ENCODE results near the gene IL12RB2.

IL12RB2 gene, protein sequence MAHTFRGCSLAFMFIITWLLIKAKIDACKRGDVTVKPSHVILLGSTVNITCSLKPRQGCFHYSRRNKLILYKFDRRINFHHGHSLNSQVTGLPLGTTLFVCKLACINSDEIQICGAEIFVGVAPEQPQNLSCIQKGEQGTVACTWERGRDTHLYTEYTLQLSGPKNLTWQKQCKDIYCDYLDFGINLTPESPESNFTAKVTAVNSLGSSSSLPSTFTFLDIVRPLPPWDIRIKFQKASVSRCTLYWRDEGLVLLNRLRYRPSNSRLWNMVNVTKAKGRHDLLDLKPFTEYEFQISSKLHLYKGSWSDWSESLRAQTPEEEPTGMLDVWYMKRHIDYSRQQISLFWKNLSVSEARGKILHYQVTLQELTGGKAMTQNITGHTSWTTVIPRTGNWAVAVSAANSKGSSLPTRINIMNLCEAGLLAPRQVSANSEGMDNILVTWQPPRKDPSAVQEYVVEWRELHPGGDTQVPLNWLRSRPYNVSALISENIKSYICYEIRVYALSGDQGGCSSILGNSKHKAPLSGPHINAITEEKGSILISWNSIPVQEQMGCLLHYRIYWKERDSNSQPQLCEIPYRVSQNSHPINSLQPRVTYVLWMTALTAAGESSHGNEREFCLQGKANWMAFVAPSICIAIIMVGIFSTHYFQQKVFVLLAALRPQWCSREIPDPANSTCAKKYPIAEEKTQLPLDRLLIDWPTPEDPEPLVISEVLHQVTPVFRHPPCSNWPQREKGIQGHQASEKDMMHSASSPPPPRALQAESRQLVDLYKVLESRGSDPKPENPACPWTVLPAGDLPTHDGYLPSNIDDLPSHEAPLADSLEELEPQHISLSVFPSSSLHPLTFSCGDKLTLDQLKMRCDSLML

DNA sequence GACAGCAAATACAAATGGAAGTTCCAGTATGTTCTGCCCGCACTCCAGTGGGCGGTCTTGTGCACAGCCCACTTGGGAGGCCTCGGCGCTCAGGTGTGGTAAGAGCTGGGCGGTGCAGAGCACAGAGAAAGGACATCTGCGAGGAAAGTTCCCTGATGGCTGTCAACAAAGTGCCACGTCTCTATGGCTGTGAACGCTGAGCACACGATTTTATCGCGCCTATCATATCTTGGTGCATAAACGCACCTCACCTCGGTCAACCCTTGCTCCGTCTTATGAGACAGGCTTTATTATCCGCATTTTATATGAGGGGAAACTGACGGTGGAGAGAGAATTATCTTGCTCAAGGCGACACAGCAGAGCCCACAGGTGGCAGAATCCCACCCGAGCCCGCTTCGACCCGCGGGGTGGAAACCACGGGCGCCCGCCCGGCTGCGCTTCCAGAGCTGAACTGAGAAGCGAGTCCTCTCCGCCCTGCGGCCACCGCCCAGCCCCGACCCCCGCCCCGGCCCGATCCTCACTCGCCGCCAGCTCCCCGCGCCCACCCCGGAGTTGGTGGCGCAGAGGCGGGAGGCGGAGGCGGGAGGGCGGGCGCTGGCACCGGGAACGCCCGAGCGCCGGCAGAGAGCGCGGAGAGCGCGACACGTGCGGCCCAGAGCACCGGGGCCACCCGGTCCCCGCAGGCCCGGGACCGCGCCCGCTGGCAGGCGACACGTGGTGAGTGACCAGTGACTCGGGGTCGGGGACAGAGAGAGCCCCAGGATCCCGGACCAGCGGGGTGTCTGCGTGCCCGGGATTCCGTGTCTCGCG, at the start of gene IL12RB2:
Gene IL12RB2 (plus strand): TSS at position 623 of the 810 bp plus-strand sequence. CDS start 12,496 bp downstream, outside the sequence.
- DNase-seq = no peak

DNA sequence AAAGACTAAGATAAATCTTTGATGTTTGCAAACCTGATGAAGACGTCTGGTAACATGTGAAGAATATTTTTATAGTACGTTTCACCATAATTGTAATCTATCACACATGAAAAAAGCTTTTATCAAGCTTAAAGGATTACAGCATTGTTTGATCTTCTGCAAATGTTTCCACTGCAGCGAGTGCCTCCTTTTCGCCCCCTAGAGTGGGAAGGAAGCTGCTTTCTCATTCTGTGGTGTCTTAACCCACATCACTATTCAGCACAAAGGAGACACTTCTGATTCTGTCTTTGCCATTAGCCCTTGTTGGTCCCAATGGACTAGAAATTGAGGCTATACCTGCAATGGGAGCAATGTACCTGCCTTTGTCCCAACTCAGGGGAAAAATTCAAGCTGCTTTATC, 46.0 kb upstream of the IL12RB2 start:
- no peak for DNase-seq

DNA sequence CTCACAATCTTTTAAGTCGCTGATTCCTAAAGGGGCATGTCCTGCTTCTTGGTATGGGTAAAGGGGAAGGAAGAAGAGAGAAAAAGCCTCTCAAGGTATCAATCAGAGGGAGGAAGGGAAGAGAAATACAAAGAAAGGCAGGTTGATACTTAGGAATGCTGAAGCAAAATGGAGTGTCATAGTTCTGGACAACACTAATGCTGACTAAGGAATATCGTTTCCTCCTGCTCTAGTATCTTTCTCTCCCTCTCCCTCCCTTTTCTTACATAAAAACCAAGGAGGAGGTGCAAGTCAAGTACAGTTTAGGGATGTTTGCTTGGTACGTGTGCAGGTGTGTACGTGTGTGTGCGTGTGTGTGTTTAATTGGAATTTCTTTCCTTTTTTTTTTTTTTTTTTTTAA, 44.9 kb upstream of the IL12RB2 start:
- no peak for DNase-seq

DNA sequence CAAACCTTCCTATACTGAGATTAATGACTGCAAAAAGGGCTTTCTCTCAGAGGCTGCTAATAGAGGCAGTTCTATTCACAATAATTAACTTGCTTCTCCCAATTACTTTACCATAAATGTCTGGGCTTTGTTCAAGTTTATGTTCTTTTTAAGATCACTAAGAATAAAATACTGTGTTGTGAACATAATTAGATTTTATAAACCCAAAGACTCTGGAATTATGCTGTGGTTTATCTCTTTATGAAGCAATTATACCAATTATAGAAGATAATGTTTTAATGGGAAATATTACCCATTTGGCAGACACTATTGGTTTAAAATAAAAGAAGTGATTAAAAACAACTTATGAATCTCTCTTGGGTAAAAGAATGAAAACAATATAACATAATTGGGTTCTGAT, 43.5 kb upstream of the IL12RB2 start:
- DNase-seq = no peak

DNA sequence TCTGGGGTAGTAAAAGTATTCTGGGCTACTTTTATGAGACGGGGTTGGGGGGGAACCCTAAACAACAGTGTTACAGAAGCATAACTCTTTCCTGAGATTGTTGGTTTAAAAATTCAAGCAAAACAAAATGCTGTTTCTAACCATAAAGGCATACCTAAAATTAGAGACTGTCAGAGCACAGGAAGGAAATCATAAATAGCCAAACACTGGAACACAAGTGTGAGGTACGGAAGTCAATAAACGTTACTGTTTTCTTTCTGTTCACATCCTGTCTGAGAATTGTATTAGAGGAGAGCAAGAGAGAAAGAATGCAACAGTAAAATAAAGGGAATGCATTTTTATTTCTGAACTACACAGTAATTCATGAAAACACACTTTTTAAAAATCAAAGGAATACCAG, 42.8 kb upstream of the IL12RB2 start:
- DNase-seq = no peak

DNA sequence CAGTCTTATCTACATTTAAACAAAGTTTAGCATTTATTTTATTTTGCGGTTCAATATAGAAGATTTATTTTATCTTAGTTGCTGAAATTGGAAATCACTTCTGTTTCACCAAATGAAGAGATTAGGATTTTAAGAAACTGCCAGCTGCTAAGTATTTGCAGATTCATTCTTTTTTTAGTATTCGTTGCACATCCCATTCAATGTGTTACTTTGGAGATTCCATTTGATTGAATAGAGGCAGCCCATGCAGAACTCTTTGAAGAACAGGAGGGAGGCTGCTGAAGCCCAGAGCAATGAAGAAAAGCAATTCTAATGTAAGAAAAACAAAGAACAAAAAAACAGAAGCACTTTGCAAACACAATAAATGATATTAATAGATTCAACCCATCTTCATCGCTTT, 38.6 kb upstream of the IL12RB2 start:
- DNase-seq = no peak

DNA sequence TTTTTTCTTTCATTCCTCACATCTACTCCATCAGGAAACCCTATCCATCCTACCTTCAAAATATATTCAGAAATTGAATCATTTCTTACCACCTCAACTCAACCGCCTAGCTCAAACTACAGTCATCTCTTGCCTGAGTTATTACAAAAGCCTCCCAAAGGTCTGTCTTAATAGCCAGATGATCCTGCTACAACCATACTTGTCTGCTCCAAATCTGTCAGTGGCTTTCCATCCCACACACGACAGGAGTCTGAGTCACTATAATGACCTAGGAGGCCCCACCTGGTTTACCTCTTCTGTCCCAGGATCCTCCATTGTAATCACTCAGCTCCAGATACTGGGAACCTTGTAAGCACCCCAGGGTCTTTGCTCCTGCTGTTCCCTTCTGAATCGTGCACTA, 37.1 kb upstream of the IL12RB2 start:
- no peak for DNase-seq

DNA sequence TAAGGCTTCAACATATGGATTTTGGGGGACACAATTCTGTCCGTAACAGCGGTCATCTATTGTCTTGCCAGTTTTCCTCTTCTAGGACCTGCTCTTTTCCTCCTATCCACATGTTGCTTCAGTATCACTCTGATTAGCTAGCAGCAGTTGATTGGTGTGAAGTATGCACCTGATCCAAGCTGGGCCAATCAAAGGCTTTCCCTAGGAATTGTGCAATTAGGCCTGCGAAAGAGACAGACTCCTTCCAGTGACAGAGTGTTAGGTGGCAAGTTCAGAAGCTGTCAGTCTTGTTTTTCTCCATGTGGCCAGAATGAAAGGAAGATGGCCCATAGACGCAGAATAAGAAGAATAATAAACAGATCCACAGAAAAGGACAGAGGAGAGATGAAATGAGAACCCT, 34.1 kb upstream of the IL12RB2 start:
- no peak for DNase-seq

DNA sequence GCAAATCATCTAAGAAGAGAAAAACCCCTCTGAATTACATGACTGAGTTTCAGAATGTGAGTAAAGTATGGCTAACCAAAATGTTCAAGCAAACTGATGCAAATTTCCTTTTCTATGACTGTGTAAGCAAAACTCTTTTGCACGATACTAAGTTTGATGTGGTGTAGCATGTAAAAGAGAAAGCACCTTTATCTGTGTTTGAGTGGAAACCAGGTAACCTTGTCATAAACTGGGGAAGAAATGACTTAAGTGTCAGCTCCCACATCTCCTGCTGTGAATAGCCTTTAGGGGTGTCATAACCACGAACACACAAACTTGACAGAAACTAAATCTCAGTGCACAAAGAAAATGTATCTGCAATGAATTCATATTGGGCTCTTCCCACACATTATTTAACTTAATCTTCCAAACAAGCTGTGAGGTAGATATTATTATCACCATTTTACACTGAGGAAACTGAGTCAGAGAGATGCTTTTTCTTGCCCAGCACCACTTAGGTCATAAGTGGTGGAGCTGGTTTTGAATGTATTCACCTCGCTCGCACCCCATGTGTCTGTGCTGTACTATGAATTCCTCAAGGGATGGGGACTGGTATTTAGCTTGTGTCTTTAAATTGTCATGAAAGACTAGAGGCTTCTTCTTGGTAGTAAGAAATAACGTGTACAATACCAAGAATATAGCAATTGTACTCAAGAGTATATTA, 32.9 kb upstream of the IL12RB2 start:
- no peak for DNase-seq

DNA sequence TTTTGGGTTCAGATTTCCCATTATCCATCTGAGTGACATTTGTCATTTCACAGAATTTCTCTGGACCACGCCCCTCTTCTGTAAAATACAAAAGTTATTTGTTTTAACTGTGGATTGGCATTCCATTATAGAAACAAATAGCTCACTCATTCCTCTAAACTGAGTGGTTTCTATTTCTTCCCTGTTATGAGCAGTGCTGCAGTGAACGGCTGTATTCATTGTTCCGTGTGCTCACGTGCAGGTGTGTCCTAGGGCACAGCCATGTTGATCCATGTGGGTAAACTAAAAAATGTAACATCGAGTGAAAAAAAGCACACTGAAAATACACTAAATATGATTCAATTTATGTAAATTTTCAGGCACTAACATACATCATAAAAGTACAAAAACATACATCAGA, 27.0 kb upstream of the IL12RB2 start:
- DNase-seq = no peak

DNA sequence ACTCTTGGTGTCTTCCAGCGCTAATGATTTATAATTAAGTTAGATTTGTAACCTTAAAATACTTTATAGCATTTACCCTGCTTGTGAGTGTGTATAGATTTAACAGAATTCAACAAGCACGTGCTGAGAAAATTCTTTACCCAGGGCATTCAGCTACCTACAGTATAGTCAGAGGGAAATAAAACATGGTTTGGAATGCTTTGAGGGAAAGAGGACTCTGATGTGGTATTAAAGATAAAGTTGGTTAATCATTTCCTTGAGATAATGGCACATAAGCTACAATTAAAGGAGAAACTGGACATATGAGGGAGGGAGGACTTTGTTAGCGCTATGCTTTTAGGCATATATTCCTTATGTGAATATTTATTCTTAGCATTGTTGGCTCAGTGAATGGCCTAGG, 26.4 kb upstream of the IL12RB2 start:
- no peak for DNase-seq

DNA sequence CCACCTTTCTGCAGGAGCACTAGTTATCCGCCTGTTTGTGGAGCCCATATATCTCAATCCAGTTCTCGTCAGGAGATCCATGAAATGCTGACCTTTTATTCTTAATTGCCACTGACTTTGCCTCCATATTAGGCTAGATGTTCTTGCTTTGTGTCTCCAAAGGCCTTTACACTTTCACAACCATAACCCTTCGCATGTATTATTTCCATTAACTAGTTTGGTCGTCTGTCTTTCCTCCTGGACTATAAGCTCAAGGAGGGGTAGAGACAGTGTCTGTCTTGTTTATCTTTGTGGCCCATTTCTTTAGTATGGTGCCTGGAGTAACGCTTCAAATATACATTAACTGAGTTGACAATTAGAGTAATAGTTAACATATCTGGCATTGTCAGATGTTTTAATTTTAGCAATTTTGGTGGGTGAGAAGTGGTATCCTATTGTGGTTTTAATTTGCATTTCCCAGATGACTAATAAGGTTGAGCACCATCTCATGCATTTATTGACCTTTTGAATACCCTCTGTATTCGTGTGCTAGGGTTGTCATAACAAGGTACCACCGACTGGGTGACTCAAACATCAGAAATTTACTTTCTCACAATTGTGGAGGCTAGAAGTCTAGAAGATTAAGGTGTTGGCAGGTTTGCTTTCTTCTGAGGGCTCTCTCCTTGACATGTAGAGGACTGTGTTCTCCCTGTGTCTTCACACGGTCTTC, 21.7 kb upstream of the IL12RB2 start:
- no peak for DNase-seq

DNA sequence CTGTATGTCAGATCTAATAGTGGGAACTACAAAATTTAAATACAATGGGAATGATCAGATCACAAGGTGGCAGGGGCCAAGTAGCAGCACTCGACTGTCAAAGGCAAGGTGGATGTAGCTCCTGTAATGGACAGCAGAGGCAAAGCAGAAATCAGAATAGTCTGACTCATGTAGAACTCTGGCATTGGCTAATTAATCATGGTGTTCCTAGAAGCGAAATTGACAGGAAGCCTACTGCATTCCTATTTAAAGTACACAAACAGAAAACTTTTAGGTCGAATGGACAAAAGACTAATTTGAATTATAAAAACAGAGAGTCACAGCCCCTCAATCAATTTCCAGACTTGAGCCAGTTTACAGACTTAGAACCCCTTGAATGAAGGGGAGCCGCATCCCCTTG, 17.4 kb upstream of the IL12RB2 start:
- DNase-seq = no peak

DNA sequence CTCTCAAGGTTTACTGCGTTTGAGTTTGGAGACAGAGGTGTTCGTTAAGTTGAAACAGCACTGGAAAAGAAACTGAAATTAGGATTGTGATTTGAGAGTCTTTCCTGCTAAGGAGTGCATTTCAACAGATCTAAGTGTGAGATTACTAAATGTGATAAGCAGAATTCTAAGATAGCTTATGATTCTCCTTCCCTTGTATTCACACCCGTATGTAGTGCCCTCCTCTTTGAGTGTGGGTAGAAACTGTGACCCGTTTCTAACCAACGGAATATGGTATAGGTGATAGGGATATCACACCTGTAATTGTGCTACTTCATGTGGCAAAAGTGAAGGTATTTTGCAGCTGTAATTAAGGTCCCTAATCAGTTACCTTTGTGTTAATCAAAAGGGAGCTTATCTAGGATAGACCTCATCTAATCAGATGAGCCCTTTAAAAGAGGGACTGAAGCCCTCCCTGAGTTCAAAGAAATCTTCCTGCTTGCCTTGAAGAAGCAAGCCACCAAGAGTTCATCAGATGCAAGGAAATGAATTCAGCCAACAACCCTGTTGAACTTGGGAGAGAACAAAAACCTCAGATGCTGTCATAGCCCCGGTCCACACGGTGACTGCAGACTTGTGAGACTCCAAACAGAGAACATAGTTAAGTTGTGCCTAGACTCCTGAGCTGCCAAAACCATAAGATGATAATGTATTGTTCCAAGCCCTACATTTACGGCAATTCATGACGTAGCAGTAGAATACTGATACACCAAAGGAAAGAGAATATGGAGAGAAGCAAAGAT, 12.6 kb upstream of the IL12RB2 start:
- DNase-seq = no peak

DNA sequence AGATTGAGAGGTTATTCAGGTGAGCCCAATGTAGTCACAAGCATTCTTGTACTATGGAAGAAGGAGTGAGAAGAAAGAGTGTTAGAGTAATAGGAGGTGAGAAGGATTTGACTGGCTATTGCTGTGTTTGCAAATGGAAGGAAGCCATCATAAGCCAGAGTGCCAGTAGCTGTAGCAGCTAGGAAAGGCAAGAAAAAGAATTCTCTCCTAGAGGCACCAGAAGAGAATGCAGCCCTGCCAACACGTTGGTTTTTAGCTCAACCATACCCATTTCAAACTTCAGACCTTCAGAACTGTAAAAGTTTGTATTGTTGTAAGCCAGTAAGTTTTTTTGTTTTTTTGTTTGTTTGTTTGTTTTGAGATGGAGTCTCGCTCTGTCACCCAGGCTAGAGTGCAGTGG, 8.9 kb upstream of the IL12RB2 start:
- DNase-seq = no peak

DNA sequence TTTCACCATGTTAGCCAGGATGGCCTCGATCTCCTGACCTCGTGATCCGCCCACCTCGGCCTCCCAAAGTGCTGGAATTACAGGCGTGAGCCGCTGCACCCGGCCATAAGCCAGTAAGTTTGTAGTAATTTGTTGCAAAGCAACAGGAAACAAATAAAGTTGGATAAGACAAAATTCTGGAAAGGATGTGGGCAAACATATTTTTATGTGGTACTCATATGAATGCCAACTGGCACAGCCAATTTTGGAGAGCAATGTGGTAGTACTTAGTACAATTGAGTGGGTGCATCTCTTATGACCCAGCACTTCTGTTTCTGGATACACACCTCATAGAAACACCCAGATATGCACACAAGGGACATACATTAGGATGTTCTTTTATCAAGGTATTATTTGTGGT, 8.4 kb upstream of the IL12RB2 start:
- DNase-seq = no peak

DNA sequence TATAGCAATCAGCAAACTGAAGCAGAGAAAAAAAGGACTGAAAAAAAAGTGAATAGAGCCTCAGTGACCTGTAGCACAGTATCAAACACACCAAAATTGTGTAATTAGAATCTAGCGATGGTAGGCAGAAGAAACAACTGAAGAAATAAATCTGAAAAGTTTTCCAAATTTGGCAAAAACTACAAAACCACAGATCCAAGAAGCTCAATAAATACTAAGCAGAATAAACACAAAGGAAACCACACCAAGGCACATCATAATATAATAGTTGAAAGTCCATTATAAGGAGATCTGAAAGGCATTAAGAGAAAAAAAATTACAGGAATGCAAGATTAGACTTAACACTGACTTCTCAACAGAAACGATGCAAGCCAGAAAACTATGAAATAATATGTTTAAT, 7.1 kb upstream of the IL12RB2 start:
- DNase-seq = no peak

DNA sequence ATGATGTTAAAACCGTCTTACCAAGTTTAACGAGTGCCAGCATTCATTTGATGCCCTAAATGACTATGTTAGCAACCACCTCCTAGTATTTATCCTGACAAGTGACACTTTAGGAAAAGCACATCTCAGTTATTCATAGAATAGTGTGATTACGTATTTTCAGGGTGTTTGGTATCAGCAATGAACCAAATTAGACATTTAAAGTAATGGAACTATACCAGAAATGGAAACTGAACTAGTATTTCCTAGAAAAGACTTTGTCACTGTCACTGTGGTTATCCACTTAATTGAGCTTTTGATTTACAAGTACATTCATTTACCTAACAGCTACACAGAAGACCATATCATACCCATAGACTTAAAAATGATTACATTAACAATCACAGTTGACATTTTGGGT, 3.6 kb upstream of the IL12RB2 start:
- no peak for DNase-seq

DNA sequence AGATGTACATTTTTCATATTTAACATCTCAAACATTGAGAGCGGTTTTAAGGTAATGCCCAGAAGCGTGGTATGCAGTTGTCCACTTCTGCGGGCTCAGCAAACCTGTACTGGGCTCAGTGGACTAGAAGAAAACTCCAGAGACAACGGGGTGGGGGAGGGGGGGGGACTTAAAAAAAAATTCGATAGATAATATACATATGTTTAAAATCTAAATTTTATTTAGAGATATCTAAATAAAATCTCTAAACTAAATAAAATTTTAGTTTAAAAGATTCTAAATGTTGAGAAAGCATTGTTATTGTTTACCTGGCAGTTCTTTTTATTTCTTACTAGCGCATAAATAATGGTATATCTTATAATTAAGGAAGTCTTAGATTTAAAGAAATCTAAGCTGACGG, 1.1 kb upstream of the IL12RB2 start:
- no peak for DNase-seq

DNA sequence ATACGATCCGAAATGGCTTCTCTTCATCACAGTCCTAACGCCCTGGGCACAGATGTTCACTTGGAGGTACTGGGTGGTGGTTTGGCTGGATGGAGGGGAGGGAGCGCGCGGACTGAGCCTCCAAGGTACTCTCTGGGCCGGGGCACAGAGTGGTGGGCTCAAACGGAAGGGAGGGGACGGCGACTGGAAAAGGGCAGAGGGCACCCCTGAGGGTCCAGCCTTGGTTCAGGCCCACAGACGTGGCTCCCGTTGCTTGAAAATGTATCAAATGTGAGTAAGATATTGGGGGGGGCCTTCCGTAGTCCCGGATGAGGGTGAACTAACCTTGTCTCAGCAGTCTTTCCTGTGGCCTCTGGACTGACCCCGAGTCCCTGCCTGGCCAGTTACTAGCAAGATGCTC, 463 bp downstream of the IL12RB2 start:
- DNase-seq = no peak

DNA sequence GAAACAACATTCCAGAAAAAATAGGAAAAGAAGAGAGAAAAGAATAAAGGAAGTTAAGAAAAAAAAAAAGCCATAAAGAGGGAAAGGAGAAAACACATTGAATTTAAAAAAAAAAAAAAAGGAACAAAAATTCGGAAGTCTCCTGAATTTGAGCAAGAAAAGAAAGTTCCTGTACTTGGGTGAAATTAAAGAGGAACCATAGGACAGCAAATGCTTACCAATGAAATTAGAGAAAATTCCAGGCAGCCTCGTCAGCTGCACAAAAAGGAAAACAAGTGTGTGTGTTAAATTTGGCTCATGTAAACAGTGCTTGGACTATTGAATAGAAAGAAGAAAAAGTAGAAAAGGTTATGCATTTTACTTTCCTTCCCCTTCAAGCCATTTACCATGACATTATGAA, 4.9 kb downstream of the IL12RB2 start:
- no peak for DNase-seq
